A673 (cell line): Measurements from ENCODE around the gene DNAJC16.

Source experiments
- EZH2 ChIP-seq: fragments of 200-600 bp; sonication (generic); IDR thresholded peaks from 2 replicates; pipeline ENCODE4 v1.6.1; 2017; ENCODE audit warnings: borderline replicate concordance, low read depth, mild to moderate bottlenecking, mixed read lengths, antibody characterized with exemption, low read length; ENCODE audit not compliant: poor library complexity, severe bottlenecking
- TF ChIP-seq, protein P1 (sequence below): fragments of 300-800, 200-600 bp; sonication (generic); conservative IDR thresholded peaks from 2 replicates; pipeline ENCODE4 v1.5.1; 2017; ENCODE audit warnings: low read depth, mild to moderate bottlenecking, antibody characterized with exemption, low read length, moderate library complexity, mixed read lengths

DNA sequence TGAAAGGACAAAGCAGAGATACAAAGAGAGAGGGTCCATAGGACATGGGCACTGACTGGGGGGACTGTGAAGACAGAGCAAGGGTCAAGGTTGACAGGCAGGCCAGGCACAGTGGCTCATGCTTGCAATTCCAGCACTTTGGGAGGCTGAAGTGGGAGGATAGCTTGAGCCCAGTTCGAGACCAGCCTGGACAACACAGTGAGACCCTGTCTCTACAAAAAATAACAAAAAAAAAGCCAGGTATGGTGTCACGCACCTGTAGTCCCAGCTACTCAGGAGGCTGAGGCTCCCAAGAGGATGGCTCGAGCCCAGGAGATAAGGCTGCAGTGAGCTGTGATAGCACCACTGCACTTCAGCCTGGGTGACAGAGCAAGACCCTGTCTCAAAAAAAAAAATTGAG lies 7.0 kb upstream of the DNAJC16 start:
- TF ChIP-seq, protein P1, sequence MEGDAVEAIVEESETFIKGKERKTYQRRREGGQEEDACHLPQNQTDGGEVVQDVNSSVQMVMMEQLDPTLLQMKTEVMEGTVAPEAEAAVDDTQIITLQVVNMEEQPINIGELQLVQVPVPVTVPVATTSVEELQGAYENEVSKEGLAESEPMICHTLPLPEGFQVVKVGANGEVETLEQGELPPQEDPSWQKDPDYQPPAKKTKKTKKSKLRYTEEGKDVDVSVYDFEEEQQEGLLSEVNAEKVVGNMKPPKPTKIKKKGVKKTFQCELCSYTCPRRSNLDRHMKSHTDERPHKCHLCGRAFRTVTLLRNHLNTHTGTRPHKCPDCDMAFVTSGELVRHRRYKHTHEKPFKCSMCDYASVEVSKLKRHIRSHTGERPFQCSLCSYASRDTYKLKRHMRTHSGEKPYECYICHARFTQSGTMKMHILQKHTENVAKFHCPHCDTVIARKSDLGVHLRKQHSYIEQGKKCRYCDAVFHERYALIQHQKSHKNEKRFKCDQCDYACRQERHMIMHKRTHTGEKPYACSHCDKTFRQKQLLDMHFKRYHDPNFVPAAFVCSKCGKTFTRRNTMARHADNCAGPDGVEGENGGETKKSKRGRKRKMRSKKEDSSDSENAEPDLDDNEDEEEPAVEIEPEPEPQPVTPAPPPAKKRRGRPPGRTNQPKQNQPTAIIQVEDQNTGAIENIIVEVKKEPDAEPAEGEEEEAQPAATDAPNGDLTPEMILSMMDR, result no peak
- no peak for TF ChIP-seq EZH2
